Esophagus muscularis mucosa (tissue), 4 donors: Measurements from ENCODE around the gene NDUFA13. TPM values are rescaled to one million over a fixed set of nuclear protein-coding genes. Genes with fewer than 3 reads are reported as not detected.

Experiments used
- DNase-seq: peaks from one replicate; pipeline ENCODE4 v3.0.0-alpha.2; 2017; ENCODE audit errors: extremely low spot score
- H3K27ac ChIP-seq, 4 donors: fragments of 200-600 bp; sonication (generic); replicated peaks in 1 of 4; 1 replicate in 3 of 4; 2 replicates in 1 of 4; pipeline ENCODE4 v1.5.1; 2016 to 2019; ENCODE audit warnings: mild to moderate bottlenecking in 1 of 4
- H3K27me3 ChIP-seq, 4 donors: fragments of 200-600 bp; sonication (generic); one replicate each; pipeline versions ENCODE4 v1.5.1 to v1.6.0; 2016 to 2019
- H3K36me3 ChIP-seq, 4 donors: fragments of 200-600 bp; sonication (generic); one replicate each; pipeline ENCODE4 v1.5.1; 2016 to 2019
- H3K4me1 ChIP-seq, 4 donors: fragments of 200-600 bp; sonication (generic); one replicate each; pipeline ENCODE4 v1.5.1; 2016 to 2019
- H3K4me3 ChIP-seq, 4 donors: fragments of 200-600 bp; sonication (generic); 1 replicate in 2 of 4; 2 replicates in 2 of 4; pipeline ENCODE4 v1.5.1; 2016 to 2019; ENCODE audit warnings: mild to moderate bottlenecking in 4 of 4, moderate library complexity in 1 of 4
- H3K9me3 ChIP-seq, 4 donors: fragments of 200-600 bp; sonication (generic); 1 replicate in 3 of 4; 2 replicates in 1 of 4; pipeline ENCODE4 v1.5.1; 2016 to 2019
- EP300 ChIP-seq: sonication (generic); formaldehyde crosslinking; IDR thresholded peaks from one replicate; pipeline ENCODE4 v1.6.1; 2017; ENCODE audit warnings: antibody characterized with exemption
- POLR2A ChIP-seq: fragments of 450-650 bp; IDR thresholded peaks from one replicate; pipeline ENCODE4 v1.6.1; 2017; ENCODE audit warnings: antibody characterized with exemption, moderate library complexity, mild to moderate bottlenecking, low read depth
- POLR2AphosphoS5 ChIP-seq, 2 donors: sonication (generic); formaldehyde crosslinking; IDR thresholded peaks; one replicate each; pipeline ENCODE4 v1.6.1; 2017; ENCODE audit warnings: antibody characterized with exemption in 2 of 2
- WGBS: methylation state at CpG from one replicate; pipeline ENCODE4 v1.1.5; 2018; 5-methylcytosine and 5-hydroxymethylcytosine counted together
- intact Hi-C: fragments of 100-400 bp; cut with DNase I; formaldehyde crosslinking; loops from one replicate; pipeline ENCODE4 v1.15.1; 2023
- total RNA-seq, 4 donors: library from RNA; depleted of rRNA; stranded (reverse); fragments of >200 nt; gene quantifications; one replicate each; pipeline versions ENCODE4 v1.1.0 to v1.2.1, GENCODE V29; 2016
- TF ChIP-seq, protein P1 (sequence below), 3 experiments: fragments of 200-600 bp in 2 of 3; fragments of 450-650 bp in 1 of 3; sonication (generic) in 2 of 3; IDR thresholded peaks; one replicate each; pipeline ENCODE4 v1.5.1; 2017 to 2019; ENCODE audit warnings: antibody characterized with exemption in 3 of 3, mild to moderate bottlenecking in 2 of 3, moderate library complexity in 1 of 3

NDUFA13 gene
- total RNA-seq, 4 donors from 2014 or later, result 75.0 to 186 (median 141) TPM

- TF ChIP-seq EP300, result no peak
- TF ChIP-seq POLR2A, result no peak
- TF ChIP-seq, protein P1, sequence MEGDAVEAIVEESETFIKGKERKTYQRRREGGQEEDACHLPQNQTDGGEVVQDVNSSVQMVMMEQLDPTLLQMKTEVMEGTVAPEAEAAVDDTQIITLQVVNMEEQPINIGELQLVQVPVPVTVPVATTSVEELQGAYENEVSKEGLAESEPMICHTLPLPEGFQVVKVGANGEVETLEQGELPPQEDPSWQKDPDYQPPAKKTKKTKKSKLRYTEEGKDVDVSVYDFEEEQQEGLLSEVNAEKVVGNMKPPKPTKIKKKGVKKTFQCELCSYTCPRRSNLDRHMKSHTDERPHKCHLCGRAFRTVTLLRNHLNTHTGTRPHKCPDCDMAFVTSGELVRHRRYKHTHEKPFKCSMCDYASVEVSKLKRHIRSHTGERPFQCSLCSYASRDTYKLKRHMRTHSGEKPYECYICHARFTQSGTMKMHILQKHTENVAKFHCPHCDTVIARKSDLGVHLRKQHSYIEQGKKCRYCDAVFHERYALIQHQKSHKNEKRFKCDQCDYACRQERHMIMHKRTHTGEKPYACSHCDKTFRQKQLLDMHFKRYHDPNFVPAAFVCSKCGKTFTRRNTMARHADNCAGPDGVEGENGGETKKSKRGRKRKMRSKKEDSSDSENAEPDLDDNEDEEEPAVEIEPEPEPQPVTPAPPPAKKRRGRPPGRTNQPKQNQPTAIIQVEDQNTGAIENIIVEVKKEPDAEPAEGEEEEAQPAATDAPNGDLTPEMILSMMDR (IDR thresholded peaks at IDR 0.05), result no peak
- TF ChIP-seq POLR2AphosphoS5 (IDR thresholded peaks at IDR 0.05), result no peak
- Histone ChIP-seq H3K36me3 (no peaks in the 10 kb centered on the region), H3K4me1 (no peaks in the 10 kb centered on the region), H3K4me3 (no peak overlapping the region), H3K9me3 (no peaks in the 10 kb centered on the region), H3K27me3 (no peaks in the 10 kb centered on the region), H3K27ac (no peak overlapping the region)
- no peak for DNase-seq
- intact Hi-C loops, result no loop called here
- WGBS, result 82% methylated on average over 20 of the region's 26 CpGs
Observed at GRCh38 chr19:19561946-19562664, 46.1 kb downstream of the NDUFA13 start.

DNA sequence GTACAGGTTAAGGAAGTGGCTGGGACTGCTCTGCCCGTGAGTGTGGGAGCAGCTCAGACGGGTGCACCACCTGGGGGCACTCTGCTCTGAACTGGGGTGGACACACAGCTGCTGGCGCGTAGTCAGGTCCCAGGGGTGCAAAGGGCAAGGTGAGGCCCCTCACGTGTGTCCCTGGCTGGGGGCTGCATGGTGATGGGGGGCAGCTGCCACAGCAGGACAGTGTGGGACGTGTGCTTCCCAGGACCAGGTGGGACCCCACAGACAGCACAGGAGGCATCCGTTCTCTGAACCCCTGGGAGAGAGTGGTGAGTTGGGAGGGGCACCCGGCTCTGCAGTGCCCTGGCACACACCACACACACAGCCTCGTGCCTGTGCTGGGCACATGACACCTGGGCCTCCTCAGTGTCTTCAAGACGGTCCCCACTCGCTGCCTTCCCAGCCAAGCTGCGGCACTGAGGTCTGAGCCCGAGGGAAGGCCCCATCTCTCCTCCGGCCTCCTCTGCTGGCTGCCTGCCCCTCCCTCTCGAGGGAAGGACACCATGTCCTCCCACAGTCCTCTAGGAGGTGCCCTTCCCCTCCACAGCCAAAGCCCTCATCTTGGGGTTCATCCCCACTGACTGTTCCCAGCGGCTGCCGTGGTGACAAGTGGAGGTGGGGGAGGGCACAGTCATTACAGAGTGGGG is 46.8 kb downstream of the NDUFA13 start:
- Histone ChIP-seq H3K36me3 (no peaks in the 10 kb centered on the region), H3K9me3 (no peaks in the 10 kb centered on the region), H3K4me3 (no peak overlapping the region), H3K27ac (no peak overlapping the region), H3K27me3 (no peaks in the 10 kb centered on the region), H3K4me1 (no peaks in the 10 kb centered on the region)
- WGBS, result 90% methylated on average over 4 of the region's 17 CpGs
- DNase-seq, result no peak
- TF ChIP-seq POLR2AphosphoS5 (IDR thresholded peaks at IDR 0.05) (no peak), POLR2A (no peak), EP300 (no peak)
- TF ChIP-seq, protein P1 (IDR thresholded peaks at IDR 0.05), result no peak
- intact Hi-C loops, result no loop called here

GRCh38 chr19:19563348-19563848 is 47.4 kb downstream of the NDUFA13 start:
- Histone ChIP-seq H3K27ac (no peak overlapping the region), H3K4me1 (no peaks in the 10 kb centered on the region), H3K27me3 (no peaks in the 10 kb centered on the region), H3K36me3 (no peaks in the 10 kb centered on the region), H3K9me3 (no peaks in the 10 kb centered on the region), H3K4me3 (no peak overlapping the region)
- TF ChIP-seq POLR2AphosphoS5 (IDR thresholded peaks at IDR 0.05), result no peak
- no peak for TF ChIP-seq EP300
- TF ChIP-seq, protein P1 (IDR thresholded peaks at IDR 0.05), result no peak
- no peak for TF ChIP-seq POLR2A
- DNase-seq, result no peak
- intact Hi-C loops, result no loop called here
- WGBS, result 93% methylated on average over 9 of the region's 17 CpGs

DNA sequence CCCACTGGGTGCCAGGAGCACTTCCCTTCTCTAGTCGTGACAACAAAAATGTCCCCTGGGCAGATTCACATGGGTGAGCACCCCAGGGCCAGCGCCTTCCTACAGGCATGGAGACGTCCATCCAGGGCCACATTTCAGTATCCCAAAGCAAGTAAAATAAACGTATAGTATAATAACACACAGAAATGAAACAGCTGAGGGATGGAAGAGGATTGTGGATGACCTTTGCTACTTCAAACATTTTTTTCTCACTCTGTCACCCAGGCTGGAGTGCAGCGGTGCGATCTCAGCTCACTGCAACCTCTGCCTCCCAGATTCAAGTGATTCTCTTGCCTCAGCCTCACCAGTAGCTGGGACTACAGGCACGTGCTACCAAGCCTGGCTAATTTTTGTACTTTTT is 50.3 kb downstream of the NDUFA13 start:
- DNase-seq, result no peak
- TF ChIP-seq POLR2A (no peak), EP300 (no peak), POLR2AphosphoS5 (IDR thresholded peaks at IDR 0.05) (no peak)
- TF ChIP-seq, protein P1 (IDR thresholded peaks at IDR 0.05), result no peak
- no peaks in the 10 kb centered on the region for H3K36me3 ChIP-seq
- intact Hi-C loops, result no loop called here
- WGBS, result 68% methylated on average over 7 of the region's 7 CpGs
- H3K4me3 ChIP-seq, result no peak overlapping the region
- H3K9me3 ChIP-seq, result no peaks in the 10 kb centered on the region
- no peaks in the 10 kb centered on the region for H3K4me1 ChIP-seq
- no peak overlapping the region for H3K27ac ChIP-seq
- no peaks in the 10 kb centered on the region for H3K27me3 ChIP-seq
